ENCODE data around the gene APLN.

The APLN gene

GRCh38 chrX:129597905-129598304, 56.9 kb downstream of the APLN start:
- DNase-seq (ENCODE audit: low read depth) = no peak
- TF ChIP-seq, protein P1, sequence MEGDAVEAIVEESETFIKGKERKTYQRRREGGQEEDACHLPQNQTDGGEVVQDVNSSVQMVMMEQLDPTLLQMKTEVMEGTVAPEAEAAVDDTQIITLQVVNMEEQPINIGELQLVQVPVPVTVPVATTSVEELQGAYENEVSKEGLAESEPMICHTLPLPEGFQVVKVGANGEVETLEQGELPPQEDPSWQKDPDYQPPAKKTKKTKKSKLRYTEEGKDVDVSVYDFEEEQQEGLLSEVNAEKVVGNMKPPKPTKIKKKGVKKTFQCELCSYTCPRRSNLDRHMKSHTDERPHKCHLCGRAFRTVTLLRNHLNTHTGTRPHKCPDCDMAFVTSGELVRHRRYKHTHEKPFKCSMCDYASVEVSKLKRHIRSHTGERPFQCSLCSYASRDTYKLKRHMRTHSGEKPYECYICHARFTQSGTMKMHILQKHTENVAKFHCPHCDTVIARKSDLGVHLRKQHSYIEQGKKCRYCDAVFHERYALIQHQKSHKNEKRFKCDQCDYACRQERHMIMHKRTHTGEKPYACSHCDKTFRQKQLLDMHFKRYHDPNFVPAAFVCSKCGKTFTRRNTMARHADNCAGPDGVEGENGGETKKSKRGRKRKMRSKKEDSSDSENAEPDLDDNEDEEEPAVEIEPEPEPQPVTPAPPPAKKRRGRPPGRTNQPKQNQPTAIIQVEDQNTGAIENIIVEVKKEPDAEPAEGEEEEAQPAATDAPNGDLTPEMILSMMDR (conservative IDR thresholded peaks at IDR 0.05; ENCODE audit: low read depth, low read length) = no peak
- H3K4me3 ChIP-seq (ENCODE audit: low read length) = no peak overlapping the region

DNA sequence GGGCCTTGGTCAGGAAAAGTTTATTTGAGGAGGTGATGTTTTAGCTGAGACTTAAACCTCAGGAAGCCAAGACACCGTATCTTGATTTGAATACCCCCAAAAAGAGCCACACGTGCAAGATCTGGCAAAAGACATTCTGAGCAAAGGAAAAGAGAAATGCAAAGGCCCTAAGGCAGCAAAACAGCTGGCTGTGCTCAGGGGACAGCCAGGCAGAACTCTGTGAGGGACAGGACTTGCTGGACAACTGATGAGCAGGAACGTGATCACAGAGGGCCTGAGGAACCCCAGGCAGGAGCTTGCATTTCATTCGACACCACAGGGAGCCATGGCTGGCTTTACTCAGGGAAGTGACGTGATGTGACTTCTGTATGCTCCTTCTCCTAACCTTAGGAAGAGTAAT, 58.7 kb downstream of the APLN start:
- no peak for DNase-seq (ENCODE audit: low read depth)
- TF ChIP-seq, protein P1 (conservative IDR thresholded peaks at IDR 0.05; ENCODE audit: low read depth, low read length) = no peak
- no peak overlapping the region for H3K4me3 ChIP-seq (ENCODE audit: low read length)

All from retinal pigment epithelial cell (primary cell).